AG08395 (cell line): Measurements from ENCODE around the gene CHN1.

Source experiments
- DNase-seq: peaks from one replicate; pipeline ENCODE4 v3.0.0; 2012; ENCODE audit warnings: mixed read lengths, low spot score

The CHN1 gene

GRCh38 chr2:174924061-174924693 lies 81.0 kb downstream of the CHN1 start:
- DNase-seq: no peak

- DNase-seq: no peak
Measured at GRCh38 chr2:174919947-174920595, 85.1 kb downstream of the CHN1 start.

GRCh38 chr2:174918886-174919526 lies 86.2 kb downstream of the CHN1 start:
- DNase-seq: no peak

DNA sequence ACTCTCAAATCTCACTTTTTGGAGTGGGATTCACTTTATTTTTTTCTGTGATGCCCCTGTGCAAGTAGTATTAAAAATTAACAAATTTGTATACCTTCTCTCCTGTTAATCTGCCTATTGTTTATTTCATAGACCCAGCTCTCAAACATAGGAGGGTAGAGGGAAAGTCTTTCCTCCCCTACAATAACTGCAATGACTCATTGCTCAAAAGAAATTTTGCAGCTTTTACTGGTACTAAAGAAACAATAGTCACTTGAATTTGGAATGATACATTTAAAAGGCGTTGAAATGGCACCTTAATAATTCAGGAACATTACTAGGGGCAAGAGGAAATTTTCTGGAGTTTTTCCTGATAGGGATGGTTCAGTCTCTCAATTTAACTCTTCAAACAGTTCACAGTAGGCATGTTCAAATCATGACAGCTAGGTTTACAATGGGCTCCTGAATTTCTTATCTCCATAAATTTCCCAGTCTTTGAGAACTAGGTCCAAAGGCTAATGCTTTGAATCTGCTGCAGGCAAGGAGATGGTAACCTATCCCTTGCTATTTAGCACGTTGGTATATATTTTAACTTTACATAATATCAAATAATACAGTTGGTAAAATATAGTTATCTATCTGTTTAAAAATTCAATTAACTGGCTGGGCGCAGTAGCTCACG lies 88.8 kb downstream of the CHN1 start:
- no peak for DNase-seq

GRCh38 chr2:174914853-174915760 lies 90.1 kb downstream of the CHN1 start:
- no peak for DNase-seq

DNA sequence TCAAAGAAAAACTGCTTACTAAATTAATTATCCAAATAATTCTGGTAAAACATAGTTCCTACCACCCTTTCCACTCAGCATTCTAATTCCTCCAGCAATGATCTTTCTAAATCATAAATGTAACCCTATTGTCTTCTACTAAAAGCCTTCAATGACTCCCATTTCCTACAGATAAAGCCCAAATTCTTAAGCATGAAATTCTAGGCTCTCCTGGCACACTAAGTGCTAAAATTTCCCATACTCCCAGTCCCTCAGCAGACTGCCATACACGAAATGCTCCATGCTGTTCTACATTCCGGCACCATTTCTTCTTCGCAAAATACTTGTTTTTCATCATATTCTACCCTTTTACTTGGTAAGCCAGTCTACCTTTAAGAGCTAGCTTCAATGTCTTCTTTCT lies 96.9 kb downstream of the CHN1 start:
- DNase-seq: no peak

DNA sequence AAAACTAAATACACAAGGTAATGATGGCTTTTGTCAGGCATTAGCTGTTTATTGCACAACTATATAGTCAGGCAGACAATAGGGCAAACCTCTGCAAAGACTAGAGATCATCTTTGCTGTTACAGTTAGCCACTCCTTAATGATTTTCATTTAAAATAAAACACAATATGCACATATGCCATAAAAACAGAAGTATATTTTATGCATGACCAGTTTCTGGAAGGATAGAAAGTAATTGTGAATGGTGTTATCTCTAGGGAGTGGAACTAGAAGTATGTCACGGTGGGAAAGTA lies 102.0 kb downstream of the CHN1 start:
- no peak for DNase-seq

GRCh38 chr2:174902506-174903263 lies 102.5 kb downstream of the CHN1 start:
- no peak for DNase-seq

DNA sequence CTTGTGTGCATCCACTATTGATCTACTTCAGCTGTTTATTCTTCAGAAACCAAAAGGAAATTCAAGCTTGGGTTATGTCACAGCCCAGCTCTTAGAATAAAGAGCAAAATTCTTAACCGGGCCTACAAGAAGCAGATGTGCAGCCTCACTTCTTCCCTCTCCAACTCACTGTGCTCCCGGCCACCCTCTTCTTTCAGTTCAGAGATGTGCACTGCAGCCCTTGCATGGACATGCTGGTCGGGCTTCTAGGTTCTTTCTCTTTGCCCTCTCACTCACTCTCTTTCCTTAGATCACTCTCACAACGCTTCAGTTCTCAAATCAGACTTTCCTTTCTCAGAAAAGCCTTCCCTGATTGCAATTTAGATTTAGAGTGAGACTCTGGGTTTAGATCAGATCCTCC lies 104.1 kb downstream of the CHN1 start:
- DNase-seq: peak; percentile 42

DNA sequence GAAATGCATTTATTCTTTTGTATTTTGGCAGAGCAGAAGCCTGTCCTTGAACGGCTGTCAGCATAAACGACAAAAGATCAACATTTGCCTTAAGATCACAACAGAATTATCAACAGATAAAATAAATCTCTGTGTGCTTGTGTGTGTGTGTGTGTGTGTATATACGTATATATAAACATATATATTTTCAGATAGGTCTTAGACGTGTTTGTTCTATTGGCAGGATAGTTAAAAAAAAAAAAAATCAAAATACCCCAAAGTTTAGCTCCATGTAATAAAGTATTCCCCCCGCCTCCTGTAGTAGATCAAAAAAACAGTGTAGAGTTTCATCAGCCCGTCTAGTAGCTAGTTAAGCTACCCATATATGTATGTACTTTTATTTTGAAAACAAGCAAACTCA lies 107.9 kb downstream of the CHN1 start:
- no peak for DNase-seq

DNA sequence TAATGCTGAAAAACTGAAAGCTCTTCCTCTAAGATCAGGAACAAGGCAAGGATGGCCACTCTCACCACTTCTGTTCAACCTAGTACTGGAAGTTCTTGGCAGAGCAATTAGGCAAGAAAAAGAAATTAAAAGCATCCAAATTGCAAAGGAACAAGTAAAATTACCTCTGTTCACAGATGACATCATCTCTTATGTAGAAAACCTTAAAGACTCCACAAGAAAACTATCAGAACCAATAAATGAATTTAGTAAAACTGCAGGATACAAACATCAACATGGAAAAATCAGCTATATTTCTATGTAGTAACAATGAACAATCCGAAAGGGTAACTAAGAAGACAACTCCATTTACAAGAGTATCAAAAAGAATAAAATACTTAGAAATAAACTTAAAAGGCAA lies 112.2 kb downstream of the CHN1 start:
- DNase-seq: no peak

DNA sequence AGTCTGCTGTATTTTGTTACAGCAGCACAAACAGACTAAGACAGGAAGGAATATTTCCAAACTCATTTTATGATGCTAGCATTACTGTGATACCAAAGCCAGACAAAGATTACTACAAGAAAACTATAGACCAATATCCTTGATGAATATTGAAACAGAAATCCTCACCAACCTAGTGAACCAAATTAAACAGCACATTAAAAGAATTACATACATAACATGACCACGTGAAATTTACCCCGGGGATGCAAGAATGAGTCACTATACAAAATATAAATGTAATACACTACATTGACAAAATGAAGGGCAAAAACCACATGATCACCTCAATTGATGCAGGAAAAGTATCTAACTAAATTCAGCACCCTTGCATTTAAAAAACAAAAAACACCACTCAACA lies 112.6 kb downstream of the CHN1 start:
- no peak for DNase-seq

DNA sequence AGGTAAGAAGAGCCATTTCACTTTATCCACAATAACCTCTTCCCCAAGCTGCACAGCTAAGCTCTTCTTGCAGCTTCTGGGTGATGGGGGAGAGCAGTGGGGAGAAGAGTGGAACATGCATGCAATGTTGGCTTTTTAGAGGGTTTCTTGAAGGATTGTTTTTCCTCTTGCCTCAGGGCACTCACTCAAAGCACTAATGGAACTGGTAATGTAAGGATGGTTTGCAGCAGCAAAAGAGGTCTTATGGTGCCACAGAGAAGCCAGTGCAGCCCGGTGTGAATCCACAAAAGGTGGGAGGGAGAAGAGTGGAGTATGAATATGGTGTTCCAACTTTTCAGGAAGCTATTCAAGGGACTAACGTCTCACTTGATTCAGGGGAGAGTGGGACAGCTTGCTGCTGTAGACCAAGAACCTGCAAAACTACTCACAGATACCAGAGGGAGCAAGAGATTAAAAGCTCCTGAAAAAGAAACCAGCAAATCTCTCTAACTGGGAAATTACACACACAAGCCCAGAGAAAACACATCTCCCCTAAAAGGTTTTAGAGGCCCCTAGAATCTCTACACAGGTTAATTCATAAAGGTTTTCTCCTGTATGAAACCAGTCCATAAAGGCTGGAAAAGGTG lies 116.4 kb downstream of the CHN1 start:
- no peak for DNase-seq

GRCh38 chr2:174888146-174888545 lies 117.0 kb downstream of the CHN1 start:
- DNase-seq: no peak

GRCh38 chr2:174882416-174882815 lies 122.8 kb downstream of the CHN1 start:
- no peak for DNase-seq

DNA sequence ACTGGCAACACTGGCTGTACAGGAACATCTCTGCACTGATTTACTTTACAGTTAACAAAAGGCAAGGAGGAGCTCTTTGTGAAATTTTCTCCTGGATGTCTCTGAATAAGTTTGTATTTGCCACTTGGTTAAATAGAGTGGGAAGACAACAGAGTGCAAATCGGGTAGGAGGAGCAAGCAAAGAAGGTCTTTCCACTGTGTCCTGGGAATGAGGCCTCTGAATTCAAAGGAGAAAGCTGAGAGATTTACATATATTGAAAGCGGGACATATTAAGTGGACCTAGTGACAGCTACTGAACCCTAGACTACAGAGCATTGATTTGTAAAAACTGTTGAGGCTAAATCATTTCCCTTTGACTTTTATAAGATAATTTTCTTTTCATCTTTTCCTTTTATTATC lies 123.5 kb downstream of the CHN1 start:
- no peak for DNase-seq

- DNase-seq: peak; percentile 39
Measured at GRCh38 chr2:174878537-174879147, 126.5 kb downstream of the CHN1 start.

DNA sequence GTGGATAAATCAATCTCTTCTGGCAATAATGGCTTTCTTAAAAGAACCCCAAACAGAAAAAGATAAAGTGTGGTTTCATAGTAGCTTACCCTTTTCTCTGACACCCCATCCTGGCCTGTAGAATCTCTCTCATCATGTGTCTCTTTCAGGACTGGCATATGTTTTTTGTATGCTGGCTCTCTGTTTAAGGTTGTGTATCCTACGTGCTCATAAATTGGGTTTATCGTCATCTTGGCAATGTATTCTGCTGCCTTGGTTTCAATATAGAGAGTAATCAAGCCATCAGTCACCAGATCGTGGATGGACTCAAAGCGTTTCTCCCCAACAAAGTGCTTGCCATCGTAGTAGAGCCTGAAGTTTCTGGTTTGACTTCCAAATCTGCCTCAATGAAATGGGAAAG lies 127.4 kb downstream of the CHN1 start:
- no peak for DNase-seq

GRCh38 chr2:174877301-174877700 lies 127.9 kb downstream of the CHN1 start:
- no peak for DNase-seq

GRCh38 chr2:174874085-174874484 lies 131.1 kb downstream of the CHN1 start:
- DNase-seq: no peak

DNA sequence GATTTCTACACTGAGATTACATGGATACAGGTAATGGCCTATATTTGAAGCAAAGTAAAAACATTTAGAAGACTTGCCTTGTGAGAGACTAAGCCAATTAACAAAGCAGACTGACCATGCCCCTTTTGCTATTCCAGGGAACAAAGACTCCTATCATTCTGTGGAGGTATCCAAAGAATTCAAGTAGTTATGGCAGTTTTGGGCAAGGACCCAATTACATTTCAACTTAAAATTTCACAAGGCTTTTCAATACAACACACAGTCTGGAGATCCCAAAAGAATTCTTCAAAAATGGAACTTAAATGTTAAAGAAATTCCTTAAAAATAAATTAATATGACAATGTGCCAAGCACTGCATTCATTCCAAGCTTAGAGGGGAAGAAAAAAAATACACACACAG lies 131.7 kb downstream of the CHN1 start:
- DNase-seq: peak; percentile 23
